Fibroblast of lung (primary cell): Measurements from ENCODE around the gene KMT2B. TPM values are rescaled to one million over a fixed set of nuclear protein-coding genes. Genes with fewer than 3 reads are reported as not detected.
A peak's percentile ranks its signal among the peaks of the same experiment; 100 is the strongest.

Source experiments
- DNase-seq, 2 donors: peaks; one replicate each; pipeline versions ENCODE4 v3.0.0 to v3.0.0-alpha.2; 2010; ENCODE audit warnings: low read depth in 2 of 2
- H2AFZ ChIP-seq: 2 replicates; pipeline ENCODE4 v1.5.1; 2012; ENCODE audit warnings: low read length, control low read depth, inconsistent platforms
- H3K27ac ChIP-seq: 2 replicates; pipeline ENCODE4 v1.5.1; 2011; ENCODE audit warnings: low read length, control low read depth; ENCODE audit not compliant: insufficient read depth
- H3K27me3 ChIP-seq: 2 replicates; pipeline ENCODE4 v1.5.1; 2011; ENCODE audit warnings: mild to moderate bottlenecking, low read length; ENCODE audit not compliant: control insufficient read depth, insufficient read depth
- H3K36me3 ChIP-seq: 2 replicates; pipeline ENCODE4 v1.5.1; 2011; ENCODE audit warnings: low read length; ENCODE audit not compliant: control insufficient read depth, insufficient read depth
- H3K4me1 ChIP-seq: 2 replicates; pipeline ENCODE4 v1.5.1; 2011; ENCODE audit warnings: low read length; ENCODE audit not compliant: control insufficient read depth, insufficient read depth; ENCODE audit errors: extremely low read depth
- H3K4me2 ChIP-seq: 2 replicates; pipeline ENCODE4 v1.5.1; 2011; ENCODE audit warnings: low read length, control low read depth; ENCODE audit not compliant: insufficient read depth; ENCODE audit errors: extremely low read depth
- H3K4me3 ChIP-seq, 4 experiments: fragments of 200-600 bp in 1 of 4; sonication (generic) in 1 of 4; replicated peaks in 1 of 4; 2 replicates each; pipeline ENCODE4 v1.5.1; 2011 to 2016; ENCODE audit warnings: low read length in 4 of 4, low read depth in 3 of 4, mild to moderate bottlenecking in 3 of 4, control low read depth in 2 of 4, inconsistent platforms in 1 of 4, mixed read lengths in 1 of 4; ENCODE audit not compliant: insufficient read depth in 1 of 4; ENCODE audit errors: control extremely low read depth in 1 of 4
- H3K79me2 ChIP-seq: 2 replicates; pipeline ENCODE4 v1.5.1; 2012; ENCODE audit warnings: mild to moderate bottlenecking, low read length, inconsistent platforms; ENCODE audit not compliant: control insufficient read depth, insufficient read depth
- H3K9ac ChIP-seq: 2 replicates; pipeline ENCODE4 v1.5.1; 2011; ENCODE audit warnings: mild to moderate bottlenecking, low read length, control low read depth; ENCODE audit not compliant: insufficient read depth
- H3K9me3 ChIP-seq: 2 replicates; pipeline ENCODE4 v1.5.1; 2012; ENCODE audit warnings: low read depth, low read length; ENCODE audit not compliant: control insufficient read depth, insufficient read depth
- H4K20me1 ChIP-seq: 2 replicates; pipeline ENCODE4 v1.5.1; 2011; ENCODE audit warnings: low read length; ENCODE audit not compliant: control insufficient read depth, insufficient read depth; ENCODE audit errors: extremely low read depth
- CTCF ChIP-seq, 2 donors: IDR thresholded peaks in 1 of 2; conservative IDR thresholded peaks in 1 of 2; 1 replicate in 1 of 2; 2 replicates in 1 of 2; pipeline ENCODE4 v1.5.1; 2011 to 2012; ENCODE audit warnings: low read length in 2 of 2, control low read depth in 1 of 2, inconsistent platforms in 1 of 2, low read depth in 1 of 2, mild to moderate bottlenecking in 1 of 2
- EZH2 ChIP-seq: IDR thresholded peaks from 2 replicates; pipeline ENCODE4 v1.5.1; 2012; ENCODE audit warnings: low read length, control low read depth, mild to moderate bottlenecking; ENCODE audit errors: missing control alignments
- polyA plus RNA-seq, 2 donors: library from polyadenylated mRNA; depleted of rRNA in 1 of 2; stranded (reverse) in 1 of 2; unstranded in 1 of 2; fragments of >200 nt; gene quantifications; 2 replicates each; pipeline ENCODE4 v1.2.1, GENCODE V29; 2011 to 2012; ENCODE audit warnings: missing spikeins in 1 of 2
- total RNA-seq: library from RNA; depleted of rRNA; stranded (reverse); fragments of >200 nt; gene quantifications from 2 replicates; pipeline ENCODE4 v1.2.1, GENCODE V29; 2014

Gene KMT2B
- total and polyA plus RNA-seq, 2 donors (not counting 1 experiment from before 2014, with no cell fraction given), result 5.4 to 7.4 TPM

- Histone ChIP-seq H4K20me1 (no peaks in the 10 kb centered on the region), H2AFZ (peak overlapping the region; percentile 84), H3K4me1 (peaks cover 12% of the 10 kb centered on the region), H3K27me3 (no peaks in the 10 kb centered on the region), H3K4me2 (peak overlapping the region; percentile 95), H3K9me3 (no peaks in the 10 kb centered on the region), H3K4me3 (peak overlapping the region; percentile 56 to 64 (median 60)), H3K27ac (peak overlapping the region; percentile 79), H3K9ac (peak overlapping the region; percentile 55), H3K79me2 (no peaks in the 10 kb centered on the region), H3K36me3 (peaks cover 16% of the 10 kb centered on the region)
- no peak for TF ChIP-seq EZH2
- TF ChIP-seq CTCF (conservative IDR thresholded peaks at IDR 0.05 in 1 of 2, IDR thresholded peaks at IDR 0.05 in 1 of 2; ENCODE audit: low read depth in 1 of 2, low read length in 2 of 2), result no peak
- DNase-seq, result peak; percentile 94 to 95
These were observed 22.8 kb downstream of the KMT2B start for GRCh38 chr19:35740423-35741202.

- no peaks in the 10 kb centered on the region for H4K20me1 ChIP-seq
- DNase-seq, result no peak
- peak overlapping the region; percentile 48 for H3K9ac ChIP-seq
- H3K4me3 ChIP-seq, result peak overlapping the region; percentile 43 to 64 (median 60)
- TF ChIP-seq EZH2 (no peak), CTCF (conservative IDR thresholded peaks at IDR 0.05 in 1 of 2, IDR thresholded peaks at IDR 0.05 in 1 of 2; ENCODE audit: low read depth in 1 of 2, low read length in 2 of 2) (no peak)
- peak overlapping the region; percentile 59 for H3K27ac ChIP-seq
- no peaks in the 10 kb centered on the region for H3K9me3 ChIP-seq
- H3K4me1 ChIP-seq, result peaks cover 12% of the 10 kb centered on the region
- H3K36me3 ChIP-seq, result peaks cover 16% of the 10 kb centered on the region
- no peaks in the 10 kb centered on the region for H3K27me3 ChIP-seq
- H2AFZ ChIP-seq, result peak overlapping the region; percentile 50
- peaks cover 5% of the 10 kb centered on the region for H3K79me2 ChIP-seq
- H3K4me2 ChIP-seq, result peak overlapping the region; percentile 95
These were observed 23.4 kb downstream of the KMT2B start for GRCh38 chr19:35741203-35741515.

- Histone ChIP-seq H3K9ac (no peak within 1 kb of the TSS), H3K4me1 (peaks cover 12% of the 10 kb centered on the region), H3K36me3 (peaks cover 9% of the 10 kb centered on the region), H3K79me2 (peaks cover 9% of the 10 kb centered on the region), H2AFZ (no peak within 1 kb of the TSS), H3K27me3 (no peaks in the 10 kb centered on the region), H3K4me2 (no peak within 1 kb of the TSS), H4K20me1 (no peaks in the 10 kb centered on the region), H3K4me3 (peak within 1 kb of the TSS in 1 of 4 experiments; percentile 64), H3K27ac (peak within 1 kb of the TSS; percentile 59), H3K9me3 (no peaks in the 10 kb centered on the region)
- TF ChIP-seq CTCF (conservative IDR thresholded peaks at IDR 0.05 in 1 of 2, IDR thresholded peaks at IDR 0.05 in 1 of 2; ENCODE audit: low read depth in 1 of 2, low read length in 2 of 2), result no peak
- no peak for DNase-seq
These were observed 24.4 kb downstream of the KMT2B start, which contains the start of gene IGFLR1 for GRCh38 chr19:35742121-35742724. TSS of gene IGFLR1 (minus strand) at chr19:35742452. CDS start at chr19:35741180, 1,272 bp downstream.
